ENCODE results near the gene PCNX2.

Gene PCNX2

GRCh38 chr1:232942413-232943294, 352.9 kb downstream of the PCNX2 start:
- no peak for DNase-seq
- no CpG with 5 or more reads among the region's 8 CpGs for WGBS (ENCODE audit: extremely low coverage, insufficient coverage, insufficient read length)
- no peaks in the 10 kb centered on the region for H3K9me3 ChIP-seq (ENCODE audit: insufficient read depth, low read depth, low read length)
- H3K36me3 ChIP-seq (ENCODE audit: control insufficient read depth in 1 of 2, insufficient read depth in 2 of 2, low read length in 2 of 2), result no peaks in the 10 kb centered on the region
- no peak overlapping the region for H3K4me2 ChIP-seq (ENCODE audit: low read length)
- no peaks in the 10 kb centered on the region for H3K4me1 ChIP-seq (ENCODE audit: control insufficient read depth in 1 of 2, insufficient read depth in 2 of 2, low read length in 2 of 2)
- no peak overlapping the region for H3K18ac ChIP-seq (ENCODE audit: low read length)
- no peak overlapping the region for H2BK12ac ChIP-seq (ENCODE audit: low read length)
- H3K23ac ChIP-seq (ENCODE audit: low read length), result no peak overlapping the region
- no peak overlapping the region for H2AFZ ChIP-seq (ENCODE audit: insufficient read depth, low read length, poor library complexity)
- H3K27me3 ChIP-seq (ENCODE audit: insufficient read depth, low read length), result no peaks in the 10 kb centered on the region
- no peak overlapping the region for H4K91ac ChIP-seq (ENCODE audit: low read depth, low read length)
- H3K4ac ChIP-seq (ENCODE audit: low read depth, low read length), result no peak overlapping the region
- no peak overlapping the region for H4K8ac ChIP-seq (ENCODE audit: low read depth, low read length)
- no peak overlapping the region for H3K14ac ChIP-seq (ENCODE audit: low read length)
- no peak overlapping the region for H3K9ac ChIP-seq (ENCODE audit: low read length)
- H3K79me2 ChIP-seq (ENCODE audit: control insufficient read depth, insufficient read depth, low read length, poor library complexity), result no peaks in the 10 kb centered on the region
- H3K79me1 ChIP-seq (ENCODE audit: low read length), result no peaks in the 10 kb centered on the region
- no peak overlapping the region for H3K4me3 ChIP-seq (ENCODE audit: low read depth, low read length)
- H4K12ac ChIP-seq (ENCODE audit: low read depth, low read length), result no peak overlapping the region
- no peak overlapping the region for H2AK5ac ChIP-seq (ENCODE audit: low read length)
- no peak overlapping the region for H2BK5ac ChIP-seq (ENCODE audit: low read depth, low read length, poor library complexity)
- no peak overlapping the region for H3K27ac ChIP-seq (ENCODE audit: low read depth, low read length)
- no peak overlapping the region for H2BK120ac ChIP-seq (ENCODE audit: insufficient read depth, low read length, poor library complexity)

GRCh38 chr1:232940262-232940661, 355.3 kb downstream of the PCNX2 start:
- Histone ChIP-seq H3K36me3 (ENCODE audit: control insufficient read depth in 1 of 2, insufficient read depth in 2 of 2, low read length in 2 of 2) (no peaks in the 10 kb centered on the region), H3K79me1 (ENCODE audit: low read length) (no peaks in the 10 kb centered on the region), H2AK5ac (ENCODE audit: low read length) (no peak overlapping the region), H2AFZ (ENCODE audit: insufficient read depth, low read length, poor library complexity) (no peak overlapping the region), H3K27ac (ENCODE audit: low read depth, low read length) (no peak overlapping the region), H3K79me2 (ENCODE audit: control insufficient read depth, insufficient read depth, low read length, poor library complexity) (no peaks in the 10 kb centered on the region), H4K91ac (ENCODE audit: low read depth, low read length) (no peak overlapping the region), H3K4me3 (ENCODE audit: low read depth, low read length) (no peak overlapping the region), H3K4me1 (ENCODE audit: control insufficient read depth in 1 of 2, insufficient read depth in 2 of 2, low read length in 2 of 2) (no peaks in the 10 kb centered on the region), H3K18ac (ENCODE audit: low read length) (no peak overlapping the region), H2BK120ac (ENCODE audit: insufficient read depth, low read length, poor library complexity) (no peak overlapping the region), H3K4me2 (ENCODE audit: low read length) (no peak overlapping the region), H3K9me3 (ENCODE audit: insufficient read depth, low read depth, low read length) (no peaks in the 10 kb centered on the region), H4K12ac (ENCODE audit: low read depth, low read length) (no peak overlapping the region), H3K27me3 (ENCODE audit: insufficient read depth, low read length) (no peaks in the 10 kb centered on the region), H3K23ac (ENCODE audit: low read length) (no peak overlapping the region), H4K8ac (ENCODE audit: low read depth, low read length) (no peak overlapping the region), H3K14ac (ENCODE audit: low read length) (no peak overlapping the region), H3K9ac (ENCODE audit: low read length) (no peak overlapping the region), H3K4ac (ENCODE audit: low read depth, low read length) (no peak overlapping the region), H2BK12ac (ENCODE audit: low read length) (no peak overlapping the region), H2BK5ac (ENCODE audit: low read depth, low read length, poor library complexity) (no peak overlapping the region)
- no peak for DNase-seq
- no CpG with 5 or more reads among the region's 1 CpG for WGBS (ENCODE audit: extremely low coverage, insufficient coverage, insufficient read length)

GRCh38 chr1:232939748-232940147, 355.8 kb downstream of the PCNX2 start:
- Histone ChIP-seq H3K18ac (ENCODE audit: low read length) (no peak overlapping the region), H3K36me3 (ENCODE audit: control insufficient read depth in 1 of 2, insufficient read depth in 2 of 2, low read length in 2 of 2) (no peaks in the 10 kb centered on the region), H3K79me2 (ENCODE audit: control insufficient read depth, insufficient read depth, low read length, poor library complexity) (no peaks in the 10 kb centered on the region), H2AK5ac (ENCODE audit: low read length) (no peak overlapping the region), H3K14ac (ENCODE audit: low read length) (no peak overlapping the region), H3K4me1 (ENCODE audit: control insufficient read depth in 1 of 2, insufficient read depth in 2 of 2, low read length in 2 of 2) (no peaks in the 10 kb centered on the region), H3K4ac (ENCODE audit: low read depth, low read length) (no peak overlapping the region), H2BK120ac (ENCODE audit: insufficient read depth, low read length, poor library complexity) (no peak overlapping the region), H4K8ac (ENCODE audit: low read depth, low read length) (no peak overlapping the region), H2AFZ (ENCODE audit: insufficient read depth, low read length, poor library complexity) (no peak overlapping the region), H3K27ac (ENCODE audit: low read depth, low read length) (no peak overlapping the region), H4K91ac (ENCODE audit: low read depth, low read length) (no peak overlapping the region), H3K9ac (ENCODE audit: low read length) (no peak overlapping the region), H2BK5ac (ENCODE audit: low read depth, low read length, poor library complexity) (no peak overlapping the region), H3K4me2 (ENCODE audit: low read length) (no peak overlapping the region), H4K12ac (ENCODE audit: low read depth, low read length) (no peak overlapping the region), H3K27me3 (ENCODE audit: insufficient read depth, low read length) (no peaks in the 10 kb centered on the region), H3K79me1 (ENCODE audit: low read length) (no peaks in the 10 kb centered on the region), H3K9me3 (ENCODE audit: insufficient read depth, low read depth, low read length) (no peaks in the 10 kb centered on the region), H3K4me3 (ENCODE audit: low read depth, low read length) (no peak overlapping the region), H3K23ac (ENCODE audit: low read length) (no peak overlapping the region), H2BK12ac (ENCODE audit: low read length) (no peak overlapping the region)
- no CpG with 5 or more reads among the region's 2 CpGs for WGBS (ENCODE audit: extremely low coverage, insufficient coverage, insufficient read length)
- no peak for DNase-seq

GRCh38 chr1:232938926-232939325, 356.6 kb downstream of the PCNX2 start:
- H3K23ac ChIP-seq (ENCODE audit: low read length), result no peak overlapping the region
- H3K9me3 ChIP-seq (ENCODE audit: insufficient read depth, low read depth, low read length), result no peaks in the 10 kb centered on the region
- H4K8ac ChIP-seq (ENCODE audit: low read depth, low read length), result no peak overlapping the region
- H3K79me1 ChIP-seq (ENCODE audit: low read length), result no peaks in the 10 kb centered on the region
- H3K14ac ChIP-seq (ENCODE audit: low read length), result no peak overlapping the region
- H2BK12ac ChIP-seq (ENCODE audit: low read length), result no peak overlapping the region
- H3K4me2 ChIP-seq (ENCODE audit: low read length), result no peak overlapping the region
- no peak overlapping the region for H3K4me3 ChIP-seq (ENCODE audit: low read depth, low read length)
- no peak overlapping the region for H2AFZ ChIP-seq (ENCODE audit: insufficient read depth, low read length, poor library complexity)
- H4K91ac ChIP-seq (ENCODE audit: low read depth, low read length), result no peak overlapping the region
- no peak overlapping the region for H3K4ac ChIP-seq (ENCODE audit: low read depth, low read length)
- H3K9ac ChIP-seq (ENCODE audit: low read length), result no peak overlapping the region
- no peaks in the 10 kb centered on the region for H3K4me1 ChIP-seq (ENCODE audit: control insufficient read depth in 1 of 2, insufficient read depth in 2 of 2, low read length in 2 of 2)
- H2BK5ac ChIP-seq (ENCODE audit: low read depth, low read length, poor library complexity), result no peak overlapping the region
- H3K36me3 ChIP-seq (ENCODE audit: control insufficient read depth in 1 of 2, insufficient read depth in 2 of 2, low read length in 2 of 2), result no peaks in the 10 kb centered on the region
- no peak overlapping the region for H3K18ac ChIP-seq (ENCODE audit: low read length)
- no CpG with 5 or more reads among the region's 11 CpGs for WGBS (ENCODE audit: extremely low coverage, insufficient coverage, insufficient read length)
- H3K79me2 ChIP-seq (ENCODE audit: control insufficient read depth, insufficient read depth, low read length, poor library complexity), result no peaks in the 10 kb centered on the region
- no peak overlapping the region for H2AK5ac ChIP-seq (ENCODE audit: low read length)
- no peak overlapping the region for H2BK120ac ChIP-seq (ENCODE audit: insufficient read depth, low read length, poor library complexity)
- no peak overlapping the region for H3K27ac ChIP-seq (ENCODE audit: low read depth, low read length)
- H3K27me3 ChIP-seq (ENCODE audit: insufficient read depth, low read length), result no peaks in the 10 kb centered on the region
- DNase-seq, result peak in 1 of 2 donors; percentile 20
- no peak overlapping the region for H4K12ac ChIP-seq (ENCODE audit: low read depth, low read length)
